ENCODE measurements around the gene FERMT3. TPM values are rescaled to one million over a fixed set of nuclear protein-coding genes. Genes with fewer than 3 reads are reported as not detected.

FERMT3 gene
- total RNA-seq: 100 to 1,000 TPM; 203 to 209 TPM

DNA sequence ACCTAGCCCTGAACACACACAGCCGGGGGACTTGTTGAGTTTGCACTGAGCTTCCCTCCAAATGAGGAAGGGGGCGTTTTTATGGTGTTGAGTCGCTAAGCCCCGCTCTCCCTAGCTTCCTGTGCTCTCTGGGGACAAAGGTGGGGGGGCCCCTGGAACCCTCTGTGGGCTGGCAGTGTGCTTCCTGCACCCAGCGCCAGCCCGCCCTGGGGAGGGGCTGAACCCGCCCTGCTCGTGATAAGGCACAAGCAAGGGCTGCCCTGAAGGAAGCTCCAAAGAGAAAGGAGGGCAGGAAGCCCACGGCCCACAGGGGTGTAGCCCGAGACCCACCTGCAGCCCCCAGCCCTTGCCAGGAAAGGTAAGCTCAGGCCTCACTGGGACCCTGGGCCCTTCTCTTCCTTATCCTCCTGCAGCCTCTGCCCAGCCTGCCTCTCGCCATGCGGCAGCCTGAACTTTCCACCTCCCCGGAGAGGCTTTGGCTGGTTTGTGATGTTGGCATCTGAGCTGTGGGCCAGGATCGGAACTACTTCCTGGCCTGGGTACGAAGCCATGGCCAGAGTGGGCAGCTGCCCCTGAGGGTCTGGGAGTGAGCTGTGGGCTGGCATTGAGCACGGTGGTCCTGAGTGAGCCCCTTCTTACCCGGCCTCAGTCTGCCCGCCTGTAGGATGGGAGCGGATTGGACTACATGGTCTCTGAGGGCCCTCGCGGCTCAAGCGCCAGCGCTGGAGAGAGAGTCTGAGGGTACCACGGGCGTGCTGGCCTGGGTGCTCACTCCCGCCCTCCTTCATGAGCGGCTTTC, at the start of gene FERMT3:
FERMT3 (plus strand) TSS at position 265 of the 799 bp plus-strand sequence. CDS start 644 bp downstream, outside the sequence.

DNA sequence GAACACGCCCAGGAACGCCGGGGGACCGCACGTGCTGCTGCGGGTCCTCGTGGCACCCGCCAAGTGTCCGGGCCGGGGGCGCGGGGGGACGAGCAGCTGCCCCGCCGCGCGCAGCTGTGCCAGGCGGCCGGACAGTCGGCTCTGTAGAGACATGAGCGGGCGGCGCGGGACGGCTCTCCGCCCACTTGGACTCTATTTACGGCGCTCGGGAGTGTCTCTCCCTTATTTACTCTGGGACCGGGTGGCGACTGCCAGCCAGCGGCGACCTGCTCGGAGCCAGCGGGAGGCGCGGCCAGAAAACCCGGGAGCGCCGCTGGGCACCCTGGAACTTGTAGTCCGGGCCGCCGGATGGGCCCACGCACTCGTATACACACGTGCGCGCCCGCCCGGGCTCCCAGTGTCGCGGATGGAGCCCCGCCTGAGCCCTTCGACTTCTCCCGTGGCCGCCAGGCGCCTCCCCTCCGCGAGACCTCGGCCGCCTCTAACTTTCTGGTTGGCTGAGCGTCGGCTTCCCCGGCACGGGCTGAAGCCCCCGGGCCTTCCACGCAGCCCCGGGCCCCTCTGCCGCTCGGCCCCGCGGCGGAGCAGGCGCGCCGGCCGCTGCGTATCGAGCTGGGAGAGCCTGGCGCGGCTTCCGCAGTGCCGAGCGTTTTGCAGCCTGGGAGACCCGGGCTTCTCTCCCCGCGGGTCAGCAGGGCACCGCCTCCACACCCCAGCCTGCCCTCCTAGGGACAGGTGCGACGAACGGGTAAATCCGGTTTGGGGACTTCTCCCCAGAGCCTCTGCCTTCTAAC, 40.5 kb upstream of the FERMT3 start, which contains the start of gene MACROD1:
MACROD1 (minus strand) TSS at position 272 of the 794 bp plus-strand sequence; CDS start at position 153, 119 bp downstream.

GRCh38 chr11:64185693-64186491, 20.6 kb upstream of the FERMT3 start, which contains the start of gene STIP1:
TSS of gene STIP1 (plus strand) at chr11:64186171. CDS start at chr11:64186262, 91 bp downstream.

GRCh38 chr11:64225608-64226506, 19.3 kb downstream of the FERMT3 start, which contains the start of the genes NUDT22 and TRPT1:
TSS of gene NUDT22 (plus strand) at chr11:64226274. CDS start at chr11:64226653, 379 bp downstream.
TSS of gene TRPT1 (minus strand) at chr11:64226186. CDS start at chr11:64225860, 326 bp downstream.

GRCh38 chr11:64230171-64230984, 23.9 kb downstream of the FERMT3 start, which contains the start of gene DNAJC4:
TSS of gene DNAJC4 (plus strand) at chr11:64230548. CDS start at chr11:64230855, 307 bp downstream.

DNA sequence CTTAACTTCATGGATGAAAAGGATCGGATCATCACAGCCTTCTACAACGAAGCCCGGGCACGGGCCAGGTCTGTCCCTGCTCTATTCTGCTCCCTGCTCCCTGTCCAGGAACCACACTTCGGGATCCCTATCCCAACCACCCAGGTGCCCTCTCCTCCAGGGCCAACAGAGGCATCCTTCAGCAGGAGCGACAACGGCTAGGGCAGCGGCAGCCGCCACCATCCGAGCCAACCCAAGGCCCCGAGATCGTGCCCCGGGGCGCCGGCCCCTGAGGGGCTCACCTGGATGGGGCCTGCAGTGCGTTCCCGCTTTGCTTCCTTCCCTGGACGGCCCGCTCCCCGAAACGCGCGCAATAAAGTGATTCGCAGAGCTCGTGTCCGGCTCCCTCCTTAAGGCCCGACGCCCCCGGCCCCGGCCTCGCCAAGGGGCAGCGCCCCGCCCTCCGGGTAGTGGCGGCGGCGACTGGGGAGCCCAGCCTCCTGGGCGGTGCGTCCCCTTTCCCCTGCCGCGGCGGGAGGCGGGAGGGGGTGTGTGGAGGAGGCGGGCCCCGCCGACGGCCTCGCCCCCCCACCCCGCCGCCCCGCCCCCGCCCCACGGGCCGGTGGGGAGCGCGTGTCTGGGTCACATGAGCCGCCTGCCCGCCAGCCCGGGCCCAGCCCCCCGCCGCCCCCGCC, 27.5 kb downstream of the FERMT3 start, which contains the start of gene VEGFB:
VEGFB (plus strand) TSS at position 672 of the 674 bp plus-strand sequence. CDS start 250 bp downstream, outside the sequence.

GRCh38 chr11:64240435-64241240, 34.1 kb downstream of the FERMT3 start, which contains the start of gene FKBP2:
TSS of gene FKBP2 (plus strand) at chr11:64241095. CDS start at chr11:64242388, 1,293 bp downstream.

DNA sequence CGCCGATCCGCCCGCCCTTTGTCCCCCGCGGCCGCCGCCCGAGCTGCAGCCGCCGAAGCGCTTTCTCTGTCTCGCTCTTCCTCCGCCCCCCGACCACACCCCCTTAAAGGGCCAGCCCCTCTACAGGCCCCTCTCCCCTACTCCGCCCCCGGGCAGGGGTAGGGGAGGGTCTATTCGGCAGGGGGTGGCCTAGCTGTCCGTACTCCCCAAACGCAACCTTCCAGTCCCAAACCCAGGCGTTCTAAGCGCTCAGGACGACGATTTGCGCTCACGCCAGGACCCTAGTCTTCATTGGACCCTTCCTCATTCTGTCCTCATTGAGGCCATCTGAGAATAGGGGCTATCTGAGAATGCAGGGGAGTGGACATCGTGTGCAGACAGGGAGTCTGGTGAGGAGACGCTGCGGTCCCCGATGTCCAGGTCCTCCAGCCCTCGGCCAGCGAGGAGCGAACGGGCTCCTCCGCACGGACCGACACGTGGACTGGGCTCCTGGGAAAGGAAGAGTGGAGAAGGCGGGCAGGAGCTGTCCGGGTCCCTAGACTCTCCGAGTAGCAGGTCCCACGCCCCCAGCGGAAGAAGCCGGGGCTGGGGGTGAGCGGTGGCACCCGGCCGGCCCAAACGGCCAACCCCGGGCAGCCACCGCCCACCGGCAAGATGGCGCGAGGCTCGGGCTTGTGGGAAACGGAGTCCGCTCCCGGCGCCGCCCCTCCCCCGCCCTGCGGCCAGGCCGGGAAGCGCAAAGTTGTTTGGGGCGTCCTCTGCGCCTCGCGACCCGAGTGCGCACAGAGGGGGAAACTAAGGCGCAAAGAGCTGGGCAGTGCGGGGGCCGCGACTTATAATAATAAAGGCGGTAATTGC, 40.6 kb downstream of the FERMT3 start, which contains the start of gene PPP1R14B:
PPP1R14B (minus strand) TSS at position 73 of the 858 bp plus-strand sequence. CDS start 270 bp downstream, outside the sequence.

GRCh38 chr11:64251016-64251752, 44.7 kb downstream of the FERMT3 start, which contains the start of gene PLCB3:
TSS of gene PLCB3 (plus strand) at chr11:64251530. CDS start at chr11:64251650, 120 bp downstream.

Other genes starting within 250 kb of the FERMT3 start
- 100 to 1,000 TPM; 327 to 397 TPM for gene COX8A, start 232.1 kb upstream of the FERMT3 start, total RNA-seq
- 10 to 100 TPM; 80.0 to 80.1 TPM for gene OTUB1, start 220.3 kb upstream of the FERMT3 start, total RNA-seq
- gene FLRT1, start 170.8 kb upstream of the FERMT3 start, total RNA-seq: not detected
- 10 to 100 TPM; 14.2 TPM for gene MACROD1, start 40.6 kb upstream of the FERMT3 start, total RNA-seq
- 100 to 1,000 TPM; 181 to 183 TPM for gene STIP1, start 20.6 kb upstream of the FERMT3 start, total RNA-seq
- gene TRPT1, start 19.5 kb downstream of the FERMT3 start, total RNA-seq: 10 to 100 TPM; 30.8 to 36.4 TPM
- 10 to 100 TPM; 76.7 to 80.2 TPM for gene NUDT22, start 19.6 kb downstream of the FERMT3 start, total RNA-seq
- gene DNAJC4, start 23.8 kb downstream of the FERMT3 start, total RNA-seq: 10 to 100 TPM; 43.9 to 44.9 TPM
- 10 to 100 TPM; 81.2 to 88.6 TPM for gene VEGFB, start 27.9 kb downstream of the FERMT3 start, total RNA-seq
- 10 to 100 TPM; 28.4 to 28.8 TPM for gene FKBP2, start 34.4 kb downstream of the FERMT3 start, total RNA-seq
- gene PPP1R14B, start 40.2 kb downstream of the FERMT3 start, total RNA-seq: 10 to 100 TPM; 93.0 to 98.0 TPM
- gene PLCB3, start 44.8 kb downstream of the FERMT3 start, total RNA-seq: 10 to 100 TPM; 11.4 to 11.9 TPM
- 10 to 100 TPM; 33.1 to 33.7 TPM for gene BAD, start 77.9 kb downstream of the FERMT3 start, total RNA-seq
- 10 to 100 TPM; 26.2 to 26.7 TPM for gene GPR137, start 79.1 kb downstream of the FERMT3 start, total RNA-seq
- gene KCNK4, start 84.6 kb downstream of the FERMT3 start, total RNA-seq: not detected
- not detected for gene CATSPERZ, start 93.6 kb downstream of the FERMT3 start, total RNA-seq
- gene ESRRA, start 98.8 kb downstream of the FERMT3 start, total RNA-seq: 10 to 100 TPM; 34.1 to 37.7 TPM
- gene TRMT112, start 110.8 kb downstream of the FERMT3 start, total RNA-seq: 100 to 1,000 TPM; 156 to 165 TPM
- 100 to 1,000 TPM; 110 to 116 TPM for gene PRDX5, start 111.4 kb downstream of the FERMT3 start, total RNA-seq
- gene CCDC88B, start 133.5 kb downstream of the FERMT3 start, total RNA-seq: 100 to 1,000 TPM; 115 to 126 TPM
- gene RPS6KA4, start 152.4 kb downstream of the FERMT3 start, total RNA-seq: 10 to 100 TPM; 31.8 to 35.0 TPM

All from activated naive CD4-positive, alpha-beta T cell treated with anti-CD3 and anti-CD28 coated beads, Interleukin-2, amount 10 ng/mL, durations not matched to agents 5 hours and 36 hours (primary cell).